ENCODE data around the gene ENAH.

DNA sequence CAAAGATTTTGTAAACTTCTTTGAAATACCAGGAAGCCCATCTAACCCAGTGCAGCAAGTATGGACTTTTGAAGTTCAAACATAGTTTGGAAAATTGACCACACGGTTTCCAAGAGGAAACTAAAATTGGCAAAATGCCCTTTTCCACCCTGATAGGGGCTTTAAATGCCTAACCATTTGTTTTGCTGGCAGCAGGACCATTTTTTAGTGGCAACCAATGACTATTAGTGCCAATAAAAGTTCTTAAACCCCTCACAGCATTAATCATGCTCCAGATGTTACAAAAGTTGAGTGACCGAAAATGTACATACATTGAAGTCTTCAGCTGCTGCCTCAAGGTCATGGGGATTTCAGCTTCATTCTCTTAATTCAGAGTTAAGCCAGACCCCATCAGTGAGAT is 46.4 kb upstream of the ENAH start:
- TF ChIP-seq, protein P1, sequence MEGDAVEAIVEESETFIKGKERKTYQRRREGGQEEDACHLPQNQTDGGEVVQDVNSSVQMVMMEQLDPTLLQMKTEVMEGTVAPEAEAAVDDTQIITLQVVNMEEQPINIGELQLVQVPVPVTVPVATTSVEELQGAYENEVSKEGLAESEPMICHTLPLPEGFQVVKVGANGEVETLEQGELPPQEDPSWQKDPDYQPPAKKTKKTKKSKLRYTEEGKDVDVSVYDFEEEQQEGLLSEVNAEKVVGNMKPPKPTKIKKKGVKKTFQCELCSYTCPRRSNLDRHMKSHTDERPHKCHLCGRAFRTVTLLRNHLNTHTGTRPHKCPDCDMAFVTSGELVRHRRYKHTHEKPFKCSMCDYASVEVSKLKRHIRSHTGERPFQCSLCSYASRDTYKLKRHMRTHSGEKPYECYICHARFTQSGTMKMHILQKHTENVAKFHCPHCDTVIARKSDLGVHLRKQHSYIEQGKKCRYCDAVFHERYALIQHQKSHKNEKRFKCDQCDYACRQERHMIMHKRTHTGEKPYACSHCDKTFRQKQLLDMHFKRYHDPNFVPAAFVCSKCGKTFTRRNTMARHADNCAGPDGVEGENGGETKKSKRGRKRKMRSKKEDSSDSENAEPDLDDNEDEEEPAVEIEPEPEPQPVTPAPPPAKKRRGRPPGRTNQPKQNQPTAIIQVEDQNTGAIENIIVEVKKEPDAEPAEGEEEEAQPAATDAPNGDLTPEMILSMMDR (conservative IDR thresholded peaks at IDR 0.05 in 1 of 2, IDR thresholded peaks at IDR 0.05 in 1 of 2; ENCODE audit: low read depth in 1 of 2, low read length in 2 of 2) = no peak
- no peak for TF ChIP-seq EZH2 (IDR thresholded peaks at IDR 0.05; ENCODE audit: low read length, missing control alignments)

All from fibroblast of lung (primary cell).